Measurements from ENCODE around the gene OTUB1.

GRCh38 chr11:63978551-63979239 lies 7.5 kb upstream of the OTUB1 start:
- TF ChIP-seq HBP1 (CRISPR knock-in tag; IDR thresholded peaks at IDR 0.05) (no peak), HDAC8 (tag; IDR thresholded peaks at IDR 0.05) (no peak), CHD1 (IDR thresholded peaks at IDR 0.05; ENCODE audit: low read length) (no peak), EZH2 (IDR thresholded peaks at IDR 0.05; ENCODE audit: borderline replicate concordance, low read depth, low read length) (no peak), KDM1A (IDR thresholded peaks at IDR 0.05) (no peak)

Data from K562 (cell line).